NCI-H82 treated with DMSO at 0.1 percent for 48 hours (cell line): ENCODE measurements around the gene POLDIP2.
A peak's percentile ranks its signal among the peaks of the same experiment; 100 is the strongest.

Source experiments
- DNase-seq: peaks from one replicate; lab custom pipeline; 2025; ENCODE audit not compliant: unreplicated experiment; lab: John Stamatoyannopoulos, UW

Gene POLDIP2

DNA sequence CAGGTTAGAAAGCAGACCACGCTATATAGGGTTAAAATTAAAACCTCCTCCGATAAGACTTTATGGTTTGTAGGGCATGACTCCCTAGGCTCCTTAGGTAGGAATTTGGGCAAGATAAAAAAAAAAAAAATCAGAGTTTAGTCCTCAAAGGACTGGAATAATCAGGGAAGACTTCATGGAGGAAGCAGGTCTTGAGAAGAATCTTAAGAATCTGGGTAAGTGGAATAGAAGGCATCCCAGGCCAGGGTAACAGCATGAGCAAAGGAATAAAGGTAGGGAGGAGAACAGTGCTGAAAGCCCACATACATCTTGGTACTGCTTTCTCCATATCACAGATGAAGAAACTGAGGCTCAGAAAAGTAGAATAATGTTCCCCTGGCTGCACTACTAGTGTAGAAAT, 33.2 kb upstream of the POLDIP2 start:
- no peak for DNase-seq

DNA sequence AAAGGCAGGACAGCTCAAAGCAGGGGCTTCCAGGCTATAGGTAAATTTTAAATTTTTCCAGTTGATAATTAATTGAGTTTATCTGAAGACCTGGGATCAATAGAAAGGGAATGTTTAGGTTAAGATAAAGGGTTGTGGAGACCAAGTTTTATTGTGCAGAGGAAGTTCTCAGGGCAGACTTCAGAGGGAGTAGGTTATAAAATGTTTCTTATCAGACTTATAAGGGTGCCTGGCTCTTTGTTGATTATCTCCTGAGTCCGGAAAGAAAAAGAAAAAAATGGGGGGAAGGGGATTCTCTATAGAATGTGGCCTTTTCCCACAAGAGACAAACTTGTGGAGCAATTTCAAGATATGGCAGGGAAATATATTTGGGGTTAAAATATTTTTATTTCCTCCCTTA, 32.8 kb upstream of the POLDIP2 start:
- DNase-seq: no peak

DNA sequence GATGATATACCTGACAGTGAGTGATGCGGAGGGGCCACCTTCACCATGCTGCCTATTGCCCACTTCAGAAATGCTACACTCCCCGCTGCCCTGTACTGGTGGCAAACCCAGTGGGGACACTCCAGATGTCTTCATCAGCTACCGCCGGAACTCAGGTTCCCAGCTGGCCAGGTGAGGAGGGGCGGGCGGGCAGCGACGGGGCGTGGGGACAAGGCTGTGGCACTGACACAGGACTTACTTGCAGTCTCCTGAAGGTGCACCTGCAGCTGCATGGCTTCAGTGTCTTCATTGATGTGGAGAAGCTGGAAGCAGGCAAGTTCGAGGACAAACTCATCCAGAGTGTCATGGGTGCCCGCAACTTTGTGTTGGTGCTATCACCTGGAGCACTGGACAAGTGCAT, 30.8 kb upstream of the POLDIP2 start:
- no peak for DNase-seq

DNA sequence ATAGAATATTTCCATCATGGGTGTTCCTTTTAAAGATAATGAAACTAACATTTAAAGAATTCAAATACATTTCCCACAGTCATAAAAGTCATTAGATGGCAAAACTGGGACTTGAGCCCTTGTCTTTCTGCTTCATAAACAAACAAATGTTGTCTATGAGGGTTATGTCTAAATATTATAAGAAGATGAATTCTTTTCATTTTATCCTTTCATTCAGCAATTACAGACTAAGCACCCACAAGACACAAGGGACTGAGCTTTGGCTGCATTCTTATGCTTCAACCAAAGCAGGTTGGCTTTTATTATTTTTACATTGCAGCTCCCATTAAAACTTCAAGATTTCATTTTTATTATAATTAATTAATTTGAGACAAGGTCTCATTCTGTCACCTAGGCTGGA, 29.1 kb upstream of the POLDIP2 start:
- DNase-seq: no peak

DNA sequence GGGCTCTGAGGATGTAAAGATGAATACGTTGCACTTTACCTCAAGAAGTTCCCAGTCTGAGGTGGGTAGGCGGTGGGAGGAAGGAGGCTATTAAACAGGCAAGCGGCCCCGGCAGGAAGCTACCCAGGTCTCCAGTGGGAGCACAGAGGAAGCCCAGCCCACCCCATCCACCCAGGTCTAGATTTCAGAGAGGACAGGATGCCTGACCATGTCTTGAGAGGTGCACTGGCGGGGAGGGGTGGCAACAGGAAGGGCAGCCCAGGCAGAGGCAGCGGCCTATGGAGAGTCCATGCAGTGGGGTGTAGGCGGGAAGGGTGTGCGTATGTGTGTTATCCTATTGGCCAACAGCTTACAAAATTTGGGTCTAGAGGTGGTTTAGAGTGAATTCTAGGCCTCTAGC, 28.1 kb upstream of the POLDIP2 start:
- DNase-seq: no peak

DNA sequence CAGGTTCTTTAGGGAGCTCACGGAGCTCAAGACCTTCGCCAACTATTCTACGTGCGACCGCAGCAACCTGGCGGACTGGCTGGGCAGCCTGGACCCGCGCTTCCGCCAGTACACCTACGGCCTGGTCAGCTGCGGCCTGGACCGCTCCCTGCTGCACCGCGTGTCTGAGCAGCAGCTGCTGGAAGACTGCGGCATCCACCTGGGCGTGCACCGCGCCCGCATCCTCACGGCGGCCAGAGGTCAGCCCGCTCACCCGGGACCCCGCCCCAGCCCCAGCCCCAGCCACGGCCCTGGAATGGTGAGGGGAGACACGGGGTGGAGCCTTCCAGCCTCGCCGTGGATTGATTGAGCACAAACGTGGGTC, 27.7 kb upstream of the POLDIP2 start:
- DNase-seq: no peak

DNA sequence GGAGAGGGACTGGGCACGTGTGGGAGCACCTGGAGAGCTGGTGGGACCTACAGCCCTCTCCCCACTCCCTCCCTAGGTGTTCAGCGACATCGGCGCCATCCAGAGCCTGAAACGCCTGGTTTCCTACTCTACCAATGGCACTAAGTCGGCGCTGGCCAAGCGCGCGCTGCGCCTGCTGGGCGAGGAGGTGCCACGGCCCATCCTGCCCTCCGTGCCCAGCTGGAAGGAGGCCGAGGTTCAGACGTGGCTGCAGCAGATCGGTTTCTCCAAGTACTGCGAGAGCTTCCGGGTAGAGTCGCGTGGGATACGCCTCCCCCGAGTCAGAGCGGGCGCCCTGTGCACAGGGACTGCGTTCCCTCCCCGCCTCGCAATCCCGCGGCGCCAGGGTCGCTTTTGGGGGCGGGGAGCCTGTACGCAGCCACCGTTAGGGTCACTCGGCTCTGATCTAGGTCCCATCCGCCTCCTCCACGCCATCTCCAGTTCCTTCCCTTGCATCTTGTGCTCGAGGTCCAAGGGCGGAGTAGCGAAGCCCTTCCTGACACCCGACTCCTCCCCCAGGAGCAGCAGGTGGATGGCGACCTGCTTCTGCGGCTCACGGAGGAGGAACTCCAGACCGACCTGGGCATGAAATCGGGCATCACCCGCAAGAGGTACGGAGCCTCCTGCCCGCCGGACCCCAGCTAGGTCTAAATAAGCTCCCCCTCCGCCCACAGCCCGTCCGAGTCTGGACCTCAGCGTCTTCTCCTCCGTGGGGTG, 27.1 kb upstream of the POLDIP2 start:
- no peak for DNase-seq

DNA sequence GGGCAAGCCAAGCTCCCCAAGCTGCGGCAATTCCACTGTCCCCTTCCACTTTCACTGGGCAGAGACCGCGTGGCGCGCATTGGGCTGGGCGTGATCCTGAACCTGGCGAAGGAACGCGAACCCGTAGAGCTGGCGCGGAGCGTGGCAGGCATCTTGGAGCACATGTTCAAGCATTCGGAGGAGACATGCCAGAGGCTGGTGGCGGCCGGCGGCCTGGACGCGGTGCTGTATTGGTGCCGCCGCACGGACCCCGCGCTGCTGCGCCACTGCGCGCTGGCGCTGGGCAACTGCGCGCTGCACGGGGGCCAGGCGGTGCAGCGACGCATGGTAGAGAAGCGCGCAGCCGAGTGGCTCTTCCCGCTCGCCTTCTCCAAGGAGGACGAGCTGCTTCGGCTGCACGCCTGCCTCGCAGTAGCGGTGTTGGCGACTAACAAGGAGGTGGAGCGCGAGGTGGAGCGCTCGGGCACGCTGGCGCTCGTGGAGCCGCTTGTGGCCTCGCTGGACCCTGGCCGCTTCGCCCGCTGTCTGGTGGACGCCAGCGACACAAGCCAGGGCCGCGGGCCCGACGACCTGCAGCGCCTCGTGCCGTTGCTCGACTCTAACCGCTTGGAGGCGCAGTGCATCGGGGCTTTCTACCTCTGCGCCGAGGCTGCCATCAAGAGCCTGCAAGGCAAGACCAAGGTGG, 24.0 kb upstream of the POLDIP2 start:
- DNase-seq: no peak

DNA sequence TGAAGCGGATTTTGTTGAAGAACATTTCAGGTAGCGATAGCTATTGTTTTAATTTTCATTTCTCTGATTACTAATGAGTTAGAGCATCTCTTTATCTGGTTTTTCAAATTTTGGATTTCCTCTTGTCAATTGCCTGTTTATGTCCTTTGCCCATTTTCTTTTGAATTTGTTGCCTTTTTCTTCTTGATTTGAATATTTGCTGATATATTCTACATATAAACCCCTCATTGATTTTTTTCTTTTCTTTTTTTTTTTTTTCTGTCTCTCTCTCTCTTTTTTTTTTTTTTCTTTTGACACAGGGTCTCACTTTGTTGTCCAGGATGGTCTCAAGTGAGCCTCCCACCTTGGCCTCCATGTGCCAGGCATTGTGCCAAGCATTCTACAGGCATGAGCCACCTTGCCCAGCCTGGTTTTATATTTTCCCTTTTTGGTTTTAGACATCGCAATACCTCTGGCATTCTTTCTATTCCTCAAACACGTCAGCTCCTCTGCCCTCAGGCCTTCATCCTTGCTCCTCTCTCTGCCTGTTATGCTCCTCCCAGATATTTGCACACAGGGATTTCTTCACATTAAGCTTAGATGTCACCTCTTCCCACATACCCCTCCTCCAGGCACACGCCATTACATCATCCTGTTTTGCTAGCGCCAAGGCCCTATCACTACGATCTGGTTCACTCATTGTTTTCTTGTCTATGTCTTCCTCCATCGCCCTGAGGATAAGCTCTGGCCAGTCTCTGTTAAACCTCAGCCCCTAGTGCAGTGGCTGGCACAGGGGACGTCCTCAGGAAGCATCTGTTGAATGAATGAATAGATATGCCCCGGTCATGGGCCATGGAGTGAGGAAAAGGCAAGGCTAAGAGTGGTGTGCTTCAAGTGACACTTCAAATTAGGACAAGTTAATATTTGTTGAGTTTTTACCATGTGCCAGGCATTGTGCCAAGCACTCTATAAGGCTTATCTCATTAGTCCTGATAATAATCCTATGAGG, 22.8 kb upstream of the POLDIP2 start:
- no peak for DNase-seq

DNA sequence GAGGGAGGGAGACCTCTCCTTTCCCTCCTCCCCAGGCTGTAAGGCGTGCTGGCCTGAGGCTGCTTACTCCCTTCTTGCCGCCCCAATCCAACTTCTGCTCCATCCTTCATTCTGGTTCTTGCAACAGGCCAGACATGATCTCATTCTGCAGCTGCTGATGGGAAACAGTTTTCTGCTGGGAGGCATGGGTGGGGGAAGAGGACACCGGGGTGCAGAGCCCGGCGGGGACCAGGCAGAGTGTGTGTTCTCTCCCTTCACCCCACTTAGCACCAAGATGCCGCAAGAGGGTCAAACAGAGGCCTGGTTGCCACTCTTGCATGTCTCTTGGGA, 15.6 kb upstream of the POLDIP2 start:
- no peak for DNase-seq

DNA sequence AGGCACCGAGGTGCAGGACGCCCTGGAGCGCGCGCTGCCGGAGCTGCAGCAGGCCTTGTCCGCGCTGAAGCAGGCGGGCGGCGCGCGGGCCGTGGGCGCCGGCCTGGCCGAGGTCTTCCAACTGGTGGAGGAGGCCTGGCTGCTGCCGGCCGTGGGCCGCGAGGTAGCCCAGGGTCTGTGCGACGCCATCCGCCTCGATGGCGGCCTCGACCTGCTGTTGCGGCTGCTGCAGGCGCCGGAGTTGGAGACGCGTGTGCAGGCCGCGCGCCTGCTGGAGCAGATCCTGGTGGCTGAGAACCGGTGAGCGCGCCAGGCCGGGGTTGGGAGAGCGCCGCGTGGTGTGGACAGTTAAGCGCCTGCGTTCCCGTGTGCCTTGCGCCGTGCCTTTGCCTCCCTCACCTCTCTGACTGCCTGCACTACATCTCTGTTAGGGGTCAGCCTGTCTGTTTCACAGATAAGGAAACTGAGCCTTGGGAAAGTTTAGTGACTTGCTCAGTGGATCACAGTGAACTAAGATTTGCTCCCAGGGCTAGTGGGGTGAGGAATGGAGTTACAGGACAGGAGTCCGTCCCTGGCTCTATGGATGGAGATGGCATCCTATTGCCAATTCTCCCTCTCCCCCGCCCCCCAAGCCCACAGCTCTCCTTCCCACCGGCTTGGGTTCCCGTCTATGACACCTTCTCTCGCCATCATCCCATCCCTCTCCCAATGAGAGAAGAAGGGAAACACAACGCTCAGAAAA, 15.0 kb upstream of the POLDIP2 start:
- no peak for DNase-seq

DNA sequence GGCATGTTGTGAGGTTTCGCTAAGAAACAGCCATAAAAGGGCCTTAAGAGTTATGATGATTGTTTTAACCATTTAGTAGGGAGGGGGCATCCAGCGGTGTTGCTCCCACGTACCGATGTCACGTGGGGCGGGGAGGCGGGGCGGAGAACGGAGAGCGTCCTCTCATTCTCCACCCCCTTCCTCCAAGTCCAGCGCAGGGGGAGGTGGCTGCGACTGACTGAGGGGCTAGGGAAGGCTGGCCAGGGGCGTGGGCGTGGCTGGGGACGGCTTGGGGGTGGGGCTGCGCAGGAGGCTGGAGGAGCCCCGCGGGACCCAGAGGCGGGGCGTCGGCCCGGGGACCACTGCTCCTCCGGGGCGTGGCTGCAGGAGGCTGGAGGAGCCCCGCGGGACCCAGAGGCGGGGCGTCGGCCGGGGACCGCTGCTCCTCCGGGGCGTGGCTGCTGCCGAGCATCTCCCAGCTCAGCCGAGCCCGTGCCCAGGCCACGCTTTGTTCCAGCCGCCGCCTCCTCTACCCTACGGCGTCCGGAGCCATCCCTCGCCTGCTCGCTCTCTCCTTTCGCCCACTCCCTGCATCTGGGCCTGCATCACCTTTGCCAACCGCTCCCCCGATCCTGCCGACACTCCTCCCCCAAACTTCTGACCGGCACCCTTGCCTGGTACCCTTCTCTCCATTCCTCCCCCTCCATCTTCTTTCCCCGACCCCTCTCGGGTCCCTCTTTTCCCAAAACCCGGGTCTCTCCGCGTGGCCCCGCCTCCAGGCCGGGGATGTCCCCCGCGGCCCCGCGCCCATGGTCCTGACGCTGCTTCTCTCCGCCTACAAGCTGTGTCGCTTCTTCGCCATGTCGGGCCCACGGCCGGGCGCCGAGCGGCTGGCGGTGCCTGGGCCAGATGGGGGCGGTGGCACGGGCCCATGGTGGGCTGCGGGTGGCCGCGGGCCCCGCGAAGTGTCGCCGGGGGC, 14.2 kb upstream of the POLDIP2 start, which contains the start of gene SARM1:
Gene SARM1, plus strand, starts transcription at position 450 of the 958 bp plus-strand sequence. Its CDS starts 339 bp downstream, at position 789.
- DNase-seq: peak; percentile 95

DNA sequence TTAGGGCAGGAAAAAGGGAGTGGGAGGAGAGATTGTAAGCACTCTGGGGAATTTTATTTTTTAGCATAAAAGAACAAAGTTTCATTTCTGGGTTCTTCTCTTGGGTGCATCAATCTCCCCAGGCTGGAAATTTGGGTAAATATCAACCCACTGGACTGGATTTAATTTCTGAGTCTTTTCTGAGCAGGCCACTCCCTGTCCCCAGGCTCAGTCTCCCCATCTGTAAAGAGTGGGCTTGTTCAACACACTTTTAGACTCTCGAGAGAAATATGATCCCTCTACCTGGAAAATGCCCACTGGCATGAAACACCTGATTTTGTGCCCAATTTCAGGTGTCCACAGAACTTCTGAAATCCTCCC, 13.4 kb upstream of the POLDIP2 start:
- DNase-seq: no peak

DNA sequence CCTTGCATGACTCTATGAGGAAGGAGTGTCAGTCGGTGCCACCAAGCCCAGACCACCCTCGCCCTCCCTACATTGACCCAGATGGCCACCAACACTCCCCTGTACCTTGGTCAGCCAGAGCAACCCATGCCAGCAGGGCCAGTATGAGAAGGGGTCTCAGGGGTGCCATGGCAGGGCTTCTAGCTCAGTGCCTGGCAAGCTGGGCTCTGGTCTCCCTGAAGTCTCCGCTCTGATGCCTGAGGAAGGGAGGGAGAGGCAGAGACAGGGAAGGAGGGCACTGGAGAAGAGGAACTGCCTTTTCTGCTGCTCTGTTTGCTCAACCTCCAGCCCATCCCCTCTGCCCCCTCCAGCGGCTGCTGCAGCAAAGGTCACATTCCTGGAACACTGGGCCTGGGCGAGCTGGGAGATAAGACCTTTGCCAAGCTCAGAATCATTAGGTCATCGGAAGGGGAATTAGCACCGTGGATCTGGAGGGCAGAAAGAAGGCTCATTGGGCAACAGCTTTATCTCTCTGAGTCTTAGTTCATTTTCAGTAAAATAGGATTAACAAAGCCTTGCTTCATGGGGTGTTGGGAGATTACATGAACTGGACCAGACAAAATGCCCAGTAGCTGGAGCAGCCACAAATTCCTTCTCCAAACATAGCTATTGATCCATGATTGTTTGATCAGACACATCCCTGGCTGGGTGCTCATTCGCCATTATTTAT, 12.9 kb upstream of the POLDIP2 start, which contains the start of gene VTN:
Gene VTN, minus strand, starts transcription at position 273 of the 709 bp plus-strand sequence. Its CDS starts 104 bp downstream, at position 169.
- peak; percentile 97 for DNase-seq

DNA sequence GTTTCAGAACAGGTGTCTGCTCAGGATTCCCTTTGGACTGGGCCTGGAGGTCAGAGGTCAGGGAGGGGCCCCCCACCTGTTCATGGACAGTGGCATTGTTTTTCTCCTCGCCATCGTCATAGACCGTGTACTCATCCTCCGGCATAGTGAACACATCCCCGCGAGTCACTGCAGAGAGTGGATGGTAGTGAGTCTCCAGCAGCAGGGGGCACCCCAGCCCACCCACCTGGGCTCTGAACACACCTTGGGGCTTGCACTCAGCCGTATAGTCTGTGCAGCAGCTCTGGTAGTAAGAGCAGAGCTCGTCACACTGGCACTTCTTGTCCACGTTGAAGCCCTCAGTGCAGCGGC, 12.3 kb upstream of the POLDIP2 start:
- DNase-seq: no peak

DNA sequence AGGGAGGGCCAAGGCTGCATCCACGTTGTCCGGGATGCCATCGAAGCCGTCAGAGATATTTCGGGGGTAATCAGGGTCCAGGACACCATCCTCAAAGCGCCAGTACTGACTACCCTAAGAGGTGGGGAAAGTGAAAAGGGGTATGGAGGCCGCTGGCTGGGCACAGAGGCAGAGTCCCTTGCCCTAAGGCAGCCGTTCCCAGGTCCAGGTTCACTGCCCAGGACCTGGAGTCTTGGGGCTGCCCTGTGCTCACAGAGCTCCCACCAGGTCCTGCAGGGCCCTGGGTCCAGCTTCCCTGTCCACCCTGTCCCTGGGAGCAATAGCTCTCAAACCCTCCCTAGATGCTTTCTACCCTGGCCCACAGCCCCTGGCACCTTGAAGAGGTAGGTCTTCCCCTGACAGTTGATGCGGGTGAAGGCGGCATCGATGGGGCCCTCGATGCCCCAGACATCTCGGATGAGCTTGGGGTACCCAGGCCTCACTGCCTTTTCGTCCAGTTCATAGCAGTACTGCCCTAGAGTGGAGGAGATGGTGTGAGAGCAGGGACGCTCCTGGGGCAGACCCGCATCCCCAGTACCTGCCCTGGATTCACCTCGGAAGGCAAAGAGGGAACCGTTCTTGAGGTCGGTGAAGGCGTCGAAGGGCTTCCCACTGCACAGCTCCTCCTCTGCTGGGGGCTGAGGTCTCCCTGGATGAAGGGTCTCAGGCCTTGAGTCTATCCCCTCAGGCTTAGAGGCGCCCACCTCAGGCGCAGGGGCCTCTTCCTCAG, 11.8 kb upstream of the POLDIP2 start:
- DNase-seq: no peak

DNA sequence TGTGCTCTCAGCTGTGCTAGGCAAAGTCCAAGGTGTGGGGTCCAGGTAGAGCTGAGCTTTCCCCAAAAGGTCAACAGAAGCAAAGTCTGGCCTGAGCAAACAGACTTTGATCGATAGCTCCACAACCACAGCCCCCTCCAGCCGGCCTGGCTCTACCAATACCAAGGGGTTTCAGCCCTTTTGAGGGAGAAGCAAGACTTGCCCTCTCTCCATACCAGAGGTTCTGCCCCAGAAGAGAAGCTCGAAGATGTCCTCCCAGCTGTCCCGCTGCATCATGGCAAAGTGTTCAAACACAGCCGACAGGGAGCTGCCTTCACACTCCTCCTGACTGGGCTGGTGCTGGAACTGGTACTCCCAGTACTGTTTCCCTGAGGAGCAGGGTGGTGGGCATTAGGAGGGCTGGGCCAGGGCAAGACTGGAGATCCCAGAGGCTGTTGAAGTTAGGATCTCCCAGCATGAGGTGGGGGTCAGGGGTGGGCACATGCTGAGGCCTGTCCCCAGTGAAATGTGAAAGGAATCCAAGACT, 11.0 kb upstream of the POLDIP2 start:
- no peak for DNase-seq

DNA sequence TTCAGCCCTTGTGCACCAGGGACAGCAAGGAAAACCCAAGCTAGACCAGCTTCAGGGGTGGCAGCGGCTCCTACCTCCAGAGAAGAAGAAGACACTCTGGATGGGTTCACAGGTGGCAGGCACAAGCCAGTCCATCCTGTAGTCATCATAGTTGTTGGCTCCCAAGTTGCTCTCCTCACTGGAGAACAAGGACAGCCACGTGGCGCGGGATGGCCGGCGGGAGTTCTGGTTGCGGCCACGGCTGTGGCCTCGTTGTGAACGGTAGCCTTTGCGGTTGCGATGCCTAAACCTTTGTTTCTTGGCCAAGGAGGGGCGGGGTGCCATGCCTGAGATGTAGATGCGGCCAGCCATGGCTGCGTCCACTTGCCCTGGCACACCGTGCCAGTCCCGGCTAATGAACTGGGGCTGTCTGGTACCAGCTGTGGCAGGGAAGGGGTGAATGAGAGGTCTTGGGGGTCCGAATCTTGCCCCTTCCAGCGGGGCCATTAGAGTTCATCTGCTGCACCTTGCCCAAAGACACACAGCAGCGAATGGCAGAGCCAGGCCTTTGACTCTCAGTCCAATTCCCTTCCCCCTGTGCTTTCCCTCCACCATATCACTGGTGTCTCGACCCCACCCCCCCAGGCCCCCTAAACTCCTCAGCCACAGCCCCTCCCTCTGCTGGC, 10.4 kb upstream of the POLDIP2 start:
- DNase-seq: no peak
